Muscle layer of colon (tissue), 2 donors: ENCODE results near the gene GK.

Experiments used
- H3K27ac ChIP-seq: one replicate; pipeline ENCODE4 v1.7.0; 2013; ENCODE audit warnings: low read depth, mild to moderate bottlenecking, low read length, moderate library complexity
- H3K27me3 ChIP-seq, 2 donors: one replicate each; pipeline ENCODE4 v1.7.0; 2013; ENCODE audit warnings: low read length in 2 of 2, mild to moderate bottlenecking in 2 of 2; ENCODE audit not compliant: insufficient read depth in 2 of 2, control insufficient read depth in 1 of 2
- H3K36me3 ChIP-seq: one replicate; pipeline ENCODE4 v1.7.0; 2013; ENCODE audit warnings: mild to moderate bottlenecking, low read length; ENCODE audit not compliant: insufficient read depth
- H3K4me1 ChIP-seq: one replicate; pipeline ENCODE4 v1.7.0; 2013; ENCODE audit warnings: mild to moderate bottlenecking, low read length; ENCODE audit not compliant: insufficient read depth
- H3K4me3 ChIP-seq, 2 donors: one replicate each; pipeline ENCODE4 v1.7.0; 2013; ENCODE audit warnings: low read length in 2 of 2, low read depth in 1 of 2, mild to moderate bottlenecking in 1 of 2, moderate library complexity in 1 of 2
- H3K9ac ChIP-seq: one replicate; pipeline ENCODE4 v1.7.0; 2013; ENCODE audit warnings: low read length
- H3K9me3 ChIP-seq: one replicate; pipeline ENCODE4 v1.7.0; 2013; ENCODE audit warnings: mild to moderate bottlenecking, low read length
- donor health status: abdominal sarcoma.
- donor health status: Adenocarcinoma of cecum.

Gene GK

GRCh38 chrX:30779453-30780030 is 126.3 kb downstream of the GK start:
- Histone ChIP-seq H3K27ac (no peak overlapping the region), H3K9ac (no peak overlapping the region), H3K4me3 (no peak overlapping the region), H3K27me3 (no peaks in the 10 kb centered on the region), H3K4me1 (no peaks in the 10 kb centered on the region), H3K36me3 (no peaks in the 10 kb centered on the region), H3K9me3 (no peaks in the 10 kb centered on the region)
